ENCODE measurements around the gene BPGM.
"Not testable (repeated sequence)": the region's sequence is repeated elsewhere in the genome, so short reads cannot be mapped to it uniquely, and the experiment has no call there.

The BPGM gene

DNA sequence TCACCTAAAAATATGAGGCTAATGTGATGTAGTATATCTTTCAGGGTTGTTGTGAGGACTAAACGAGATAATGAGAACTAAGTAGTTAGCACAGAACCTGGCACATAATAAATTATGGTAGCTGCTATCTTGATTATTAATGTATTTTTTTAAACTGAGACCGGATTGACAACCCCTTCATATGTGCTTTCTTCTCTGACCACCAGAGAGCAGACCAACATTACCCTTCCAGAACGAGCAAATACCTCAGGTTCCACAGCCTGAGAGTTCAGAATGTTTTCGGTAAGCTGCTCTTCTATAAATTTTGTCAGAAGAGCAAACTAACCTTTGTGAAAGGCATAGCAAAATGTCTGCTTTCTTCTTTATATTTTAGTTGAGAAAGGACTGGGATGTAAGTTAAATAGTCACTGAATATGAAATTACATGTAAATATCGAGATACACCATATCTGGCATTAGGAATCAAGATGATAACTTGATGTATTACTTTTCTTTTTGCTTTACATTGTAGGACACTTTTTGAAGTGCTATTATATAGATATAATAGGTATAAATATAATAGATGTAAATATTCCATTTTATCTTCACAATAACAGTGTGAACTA lies 13.6 kb upstream of the BPGM start:
- DNase-seq: peak in 1 of 2 donors; percentile 23

DNA sequence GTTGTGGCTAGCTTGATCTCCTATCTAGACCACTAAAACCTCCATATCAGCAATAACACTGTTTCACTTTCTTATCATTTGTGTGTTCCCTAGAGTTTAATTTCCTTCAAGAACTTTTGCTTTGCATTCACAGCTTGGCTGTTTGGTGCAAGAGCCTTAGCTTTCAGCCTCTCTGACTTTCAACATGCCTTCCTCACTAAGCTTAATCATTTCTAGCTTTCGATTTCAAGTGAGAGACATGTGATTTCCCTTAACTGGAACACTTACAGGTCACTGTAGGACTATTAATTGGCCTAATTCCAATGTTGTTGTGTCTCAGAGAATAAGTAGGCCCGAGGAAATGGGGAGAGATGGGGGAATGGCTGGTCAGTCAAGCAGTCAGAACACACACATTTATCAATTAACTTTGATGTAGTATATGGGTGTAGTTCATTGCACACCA lies 10.6 kb upstream of the BPGM start:
- DNase-seq: peak; percentile 20 to 30

DNA sequence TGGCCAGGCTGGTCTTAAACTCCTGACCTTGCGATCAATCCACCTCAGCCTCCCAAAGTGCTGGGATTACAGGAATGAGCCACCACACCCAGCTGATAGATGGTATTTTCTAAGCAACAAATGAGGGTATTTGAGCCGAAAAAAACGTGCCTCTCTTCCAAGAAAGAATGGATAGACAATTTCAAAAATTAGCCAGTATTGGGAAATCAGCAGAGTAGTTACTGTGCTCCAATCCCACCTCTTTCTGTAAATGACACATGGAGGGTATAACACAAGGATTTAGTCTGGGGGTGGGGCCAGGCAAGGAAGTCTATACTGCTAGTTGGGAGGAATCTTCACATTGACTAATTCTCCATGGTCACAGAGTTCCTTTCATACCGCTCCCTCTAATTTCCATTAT lies 9.2 kb upstream of the BPGM start:
- DNase-seq: no peak

DNA sequence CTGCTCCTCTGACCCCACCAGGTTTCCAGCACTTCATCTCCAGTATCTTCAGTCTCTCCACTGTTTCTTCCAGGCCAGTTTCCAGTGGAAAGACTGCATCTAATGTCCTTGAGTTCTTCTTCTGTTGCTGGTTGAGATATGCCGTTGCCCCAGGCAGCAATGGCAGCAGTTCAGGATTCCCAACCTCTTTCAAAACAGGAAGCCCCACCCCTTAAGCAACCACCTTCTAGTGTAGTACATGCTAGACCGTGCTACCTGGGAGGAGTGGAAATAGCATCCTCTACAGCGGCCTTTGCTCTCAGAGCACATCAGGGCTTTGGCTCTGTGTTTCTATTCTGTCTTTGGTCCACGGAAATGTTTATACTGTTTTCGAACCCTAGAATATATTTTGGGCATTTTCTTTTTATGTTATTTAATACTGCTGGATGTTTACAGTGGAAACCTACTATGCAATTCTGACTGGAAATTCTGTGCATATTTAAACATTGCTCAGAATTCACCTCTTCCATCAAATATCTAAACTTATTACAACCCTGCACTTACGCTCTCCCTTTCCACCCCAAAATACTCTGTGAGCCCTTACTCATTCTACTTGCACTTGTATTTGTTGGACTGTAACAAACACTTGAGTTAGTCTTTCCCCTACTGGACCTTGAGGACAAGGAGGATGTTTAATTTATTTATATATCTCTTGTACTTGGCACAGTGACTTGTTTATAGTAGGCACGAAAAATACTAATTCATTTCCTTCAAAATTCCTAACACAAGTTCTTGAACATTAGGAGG lies 8.5 kb upstream of the BPGM start:
- DNase-seq: no peak

DNA sequence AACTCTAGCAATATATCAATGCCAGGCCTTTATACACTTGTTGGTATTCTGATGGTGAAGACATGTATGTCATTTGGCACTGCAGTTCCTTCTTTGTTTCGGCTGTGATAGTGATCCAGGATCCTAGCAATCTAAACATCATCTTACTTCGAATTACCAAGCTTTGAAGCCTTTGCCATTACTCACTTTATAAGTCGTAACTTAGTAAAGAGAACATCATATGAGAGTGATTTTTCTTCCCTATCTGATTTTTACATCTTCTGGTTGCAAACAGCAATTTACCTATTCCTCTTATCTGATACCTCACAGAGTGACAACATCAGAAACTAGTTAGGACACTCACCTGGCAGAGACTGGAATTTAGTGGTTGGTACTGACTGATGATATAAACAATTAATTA lies 7.6 kb upstream of the BPGM start:
- no peak for DNase-seq

DNA sequence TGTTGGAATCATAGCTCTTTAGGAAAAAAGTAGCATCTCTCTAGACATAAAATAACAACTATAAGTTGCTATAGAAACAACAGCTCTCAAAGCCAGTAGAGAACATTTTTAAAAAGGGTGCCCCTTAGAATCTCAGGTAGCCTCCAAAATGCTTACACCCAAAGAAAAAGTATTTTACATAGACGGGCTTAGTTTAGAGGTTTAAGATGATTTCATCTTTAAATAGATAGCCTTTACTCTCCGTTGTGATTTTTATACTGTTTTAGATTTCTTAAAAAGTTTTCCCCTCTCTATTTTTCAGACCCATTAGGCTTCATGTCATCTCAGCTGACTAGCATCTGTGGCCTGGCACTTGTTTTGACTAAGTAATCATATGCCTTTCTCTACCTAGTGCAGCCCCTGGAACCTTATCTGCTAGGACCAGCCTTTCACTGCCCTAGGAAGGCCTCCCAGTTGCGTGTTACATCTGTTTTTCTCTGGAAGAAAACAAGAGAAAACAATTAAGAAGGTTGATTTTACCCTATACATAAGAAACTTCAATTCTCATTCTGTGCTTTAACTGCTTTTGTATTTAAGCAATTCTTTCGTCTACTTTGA lies 6.9 kb upstream of the BPGM start:
- DNase-seq: no peak

DNA sequence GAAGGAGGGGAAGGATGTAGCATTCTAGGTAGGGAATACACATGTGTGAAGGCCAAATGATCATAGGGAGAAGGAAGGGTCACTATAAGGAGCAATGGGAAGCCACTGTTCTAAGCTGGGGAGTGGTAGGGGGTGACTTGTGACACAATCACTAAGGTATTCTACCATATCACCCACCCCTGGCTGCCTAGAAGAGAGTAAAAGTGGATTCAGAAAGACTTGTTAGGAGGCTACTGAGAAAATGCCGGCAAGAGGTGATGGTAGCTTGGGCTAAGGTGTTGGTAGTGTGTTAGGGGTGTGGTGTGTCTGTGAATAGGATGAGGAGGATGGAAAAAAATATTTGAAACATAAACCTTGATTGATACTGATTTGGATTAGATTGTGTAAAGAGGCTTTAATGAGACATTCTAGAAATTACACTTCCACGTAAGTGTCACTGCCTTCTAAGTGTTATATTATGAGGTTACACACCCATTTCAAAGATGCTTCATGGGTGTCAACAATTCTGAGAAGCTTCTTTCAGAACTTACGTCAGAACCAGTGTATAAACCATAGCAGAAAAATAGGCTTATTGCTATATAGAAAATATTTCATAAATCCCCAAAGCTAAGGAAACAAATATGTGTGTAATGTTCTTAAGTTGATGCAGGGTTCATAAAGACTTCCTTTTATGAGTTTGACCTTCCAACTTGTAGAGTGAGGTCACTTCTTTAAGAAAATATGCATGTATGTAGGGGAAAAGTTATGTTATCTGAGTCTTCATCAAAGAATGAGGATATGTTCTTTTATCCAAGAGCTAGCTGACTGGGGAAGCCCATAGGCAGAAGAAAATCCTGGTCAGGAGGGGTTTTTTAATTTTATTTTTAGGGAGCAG lies 5.6 kb upstream of the BPGM start:
- no peak for DNase-seq

DNA sequence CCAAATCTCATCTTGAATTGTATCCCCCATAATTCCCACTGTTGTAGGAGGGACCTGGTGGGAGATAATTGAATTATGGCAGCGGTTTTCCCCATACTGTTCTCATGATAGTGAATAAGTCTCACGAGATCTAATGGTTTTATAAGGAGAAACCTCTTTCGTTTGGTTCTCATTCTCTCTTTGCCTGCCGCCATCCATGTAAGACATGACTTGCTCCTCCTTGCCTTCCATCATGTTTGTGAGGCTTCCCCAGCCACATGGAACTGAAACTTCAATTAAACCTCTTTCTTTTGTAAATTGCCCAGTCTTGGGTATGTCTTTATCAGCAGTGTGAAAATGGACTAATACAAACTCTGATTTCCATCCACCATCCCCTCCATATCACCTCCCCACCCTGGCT lies 4.7 kb upstream of the BPGM start:
- DNase-seq: not testable (repeated sequence)

DNA sequence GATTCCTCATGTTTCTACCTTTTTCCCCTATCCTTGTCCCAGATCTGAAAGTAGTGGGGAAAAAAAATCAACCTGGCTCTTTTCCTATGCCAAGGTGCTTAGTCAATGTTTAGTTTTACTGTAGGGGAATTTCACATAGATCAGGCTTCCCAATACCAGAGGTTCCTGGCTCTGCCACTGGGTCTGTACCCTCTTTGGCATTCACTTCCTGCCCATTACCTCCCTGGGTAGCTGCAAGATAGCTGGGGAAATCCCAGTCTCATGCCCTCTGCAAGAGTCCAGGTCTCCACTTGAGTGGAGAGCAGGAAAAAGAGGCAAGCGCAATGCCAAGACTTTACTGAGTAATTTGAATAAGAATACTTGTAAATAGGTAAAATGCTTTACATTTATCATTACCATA lies 3.5 kb upstream of the BPGM start:
- no peak for DNase-seq

DNA sequence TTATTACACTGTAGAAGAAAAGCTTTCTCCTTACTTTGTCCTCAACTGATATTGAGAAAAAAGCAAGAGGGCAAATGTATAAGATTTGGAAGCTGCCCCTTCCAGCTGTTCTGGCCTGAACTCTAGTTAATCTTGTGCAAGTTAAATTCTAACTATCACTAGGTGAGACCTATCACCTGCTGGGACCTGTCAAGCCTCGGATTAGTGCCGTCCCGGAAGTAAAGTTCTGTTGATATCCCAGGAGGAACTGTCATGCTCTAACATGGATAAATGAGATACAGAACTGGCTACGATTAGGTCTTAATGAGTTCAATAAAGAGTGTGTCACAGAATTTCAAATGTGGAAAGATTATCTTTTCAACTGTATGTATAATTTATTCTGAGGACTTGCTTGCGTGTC lies 1.2 kb upstream of the BPGM start:
- no peak for DNase-seq

DNA sequence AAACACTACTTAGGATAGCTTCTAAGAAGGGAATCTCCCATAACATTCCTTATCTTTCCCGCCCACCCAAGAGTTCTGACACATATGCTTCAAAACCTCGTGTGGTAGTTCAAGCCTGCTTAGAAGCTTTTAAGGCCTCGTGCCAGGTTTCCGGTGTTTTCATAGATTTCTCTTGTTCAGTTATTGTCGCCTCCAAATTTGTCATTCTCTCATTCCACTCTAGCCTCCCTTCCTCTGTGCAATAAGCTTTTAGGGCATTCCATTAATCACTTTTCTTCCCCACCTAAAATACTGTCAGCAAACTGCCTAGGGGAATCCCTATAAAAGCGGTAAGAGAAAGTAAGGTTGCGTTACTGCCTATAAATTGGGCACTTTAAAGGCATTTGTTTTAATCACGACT lies 718 bp upstream of the BPGM start:
- peak; percentile 21 to 52 for DNase-seq

DNA sequence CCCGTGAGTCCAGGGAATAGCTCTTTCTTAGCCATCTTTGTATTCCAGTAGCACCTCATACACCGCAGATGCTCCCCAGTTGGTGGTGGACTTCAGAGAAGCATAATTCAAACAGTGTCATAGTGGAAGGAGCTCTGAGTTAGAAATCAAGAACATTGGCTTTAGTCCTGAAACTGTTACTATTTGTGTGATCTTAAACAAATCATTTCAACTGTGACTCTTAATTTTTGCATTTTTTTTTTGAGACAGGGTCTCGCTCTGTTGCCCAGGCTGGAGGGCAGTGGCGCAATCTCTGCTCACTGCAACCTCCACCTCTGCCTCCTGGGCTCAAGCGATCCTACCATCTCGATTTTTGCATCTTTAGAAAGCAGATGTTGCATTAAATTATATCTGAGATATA lies 1.8 kb downstream of the BPGM start:
- no peak for DNase-seq

DNA sequence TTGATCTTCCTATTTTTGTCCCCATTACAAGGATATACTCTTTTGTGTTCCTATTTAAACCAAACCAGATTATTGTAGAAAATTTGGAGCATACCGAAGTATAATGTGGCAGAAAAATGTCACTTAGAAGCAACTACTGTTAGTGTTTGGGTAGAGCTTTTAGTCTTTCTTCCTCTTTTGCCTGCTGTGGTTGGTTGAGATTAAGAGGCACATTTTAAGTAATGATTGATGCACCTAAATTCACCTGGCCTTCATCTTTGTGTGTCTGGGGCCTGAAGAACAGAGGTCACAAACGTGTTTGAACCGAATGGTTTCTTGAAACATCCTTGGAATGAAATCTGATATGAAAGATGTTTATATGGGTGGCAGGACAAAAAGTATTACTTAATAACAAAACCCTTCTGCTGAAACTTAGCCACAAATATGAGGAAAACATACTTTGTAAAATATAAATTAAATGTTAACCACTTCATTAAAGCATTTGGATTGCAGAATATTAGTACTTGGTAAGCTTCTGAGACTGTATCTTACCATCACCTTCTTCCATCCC lies 2.6 kb downstream of the BPGM start:
- no peak for DNase-seq

DNA sequence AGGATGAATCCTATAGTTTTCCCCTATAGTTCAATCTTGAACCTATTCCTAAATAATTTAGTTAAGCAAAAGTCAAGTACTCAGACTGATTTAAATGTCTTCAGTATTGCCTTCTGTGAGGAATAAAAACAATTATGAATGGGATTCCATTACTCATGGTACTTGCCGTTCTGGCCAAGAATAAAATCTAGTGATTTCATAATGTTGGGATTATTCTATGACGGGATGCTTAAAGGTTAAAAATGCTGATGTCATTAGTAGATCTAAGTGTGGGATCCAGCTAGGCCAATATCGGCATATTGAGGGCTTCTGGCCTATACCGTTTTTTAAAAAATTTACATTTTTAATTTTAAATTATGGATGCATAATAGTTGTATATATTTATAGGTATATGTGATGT lies 5.3 kb downstream of the BPGM start:
- no peak for DNase-seq

DNA sequence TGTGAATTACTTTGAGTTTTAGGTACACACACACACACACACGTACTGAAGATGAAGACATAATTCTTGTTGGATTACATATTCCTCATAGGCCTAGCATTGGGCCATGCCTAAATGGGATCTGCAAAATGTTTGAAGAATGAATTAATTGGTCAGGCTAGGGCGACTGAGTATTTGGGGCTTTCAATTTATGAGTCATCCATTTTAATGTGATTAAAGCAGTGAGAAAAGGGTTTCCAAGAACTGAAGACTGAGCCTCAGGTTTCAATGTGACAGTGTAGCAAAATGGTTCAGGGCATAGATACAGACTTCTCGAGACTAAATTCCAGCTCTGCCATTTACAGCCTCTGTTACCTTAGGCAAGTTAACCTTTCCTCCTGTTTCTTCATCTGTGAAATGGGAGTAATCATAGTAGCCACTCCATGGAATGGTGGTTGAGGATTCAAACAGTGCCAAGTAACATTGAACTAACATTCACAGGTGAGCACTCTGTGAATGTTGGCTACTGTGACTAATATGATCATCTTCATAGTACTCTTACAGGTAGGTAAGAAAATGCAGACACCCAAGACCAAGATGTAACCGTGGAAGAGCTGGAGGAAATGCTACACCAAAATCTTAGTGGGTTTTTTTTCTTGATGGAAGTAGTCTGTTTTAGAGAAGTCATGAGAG lies 7.6 kb downstream of the BPGM start:
- DNase-seq: no peak

DNA sequence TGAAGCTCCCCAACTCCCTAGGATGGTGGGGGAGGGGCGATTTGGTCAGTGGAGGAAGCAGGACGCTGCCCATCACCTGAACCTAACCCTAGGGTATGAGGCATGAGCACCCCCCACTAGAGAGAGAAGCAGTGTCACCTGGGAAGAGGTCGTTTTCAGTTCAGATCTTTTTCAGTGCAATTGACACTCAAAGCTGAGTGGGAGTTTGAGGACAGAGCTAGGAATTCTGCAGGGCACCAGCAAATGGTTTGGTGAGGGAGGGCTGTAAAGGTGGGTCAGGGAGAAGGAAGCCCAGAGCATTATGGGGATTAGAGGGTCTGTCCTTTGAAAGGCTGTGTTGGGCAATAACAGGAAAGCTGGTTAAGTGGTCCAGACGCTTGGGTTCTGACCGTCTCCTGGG lies 10.9 kb downstream of the BPGM start:
- no peak for DNase-seq

DNA sequence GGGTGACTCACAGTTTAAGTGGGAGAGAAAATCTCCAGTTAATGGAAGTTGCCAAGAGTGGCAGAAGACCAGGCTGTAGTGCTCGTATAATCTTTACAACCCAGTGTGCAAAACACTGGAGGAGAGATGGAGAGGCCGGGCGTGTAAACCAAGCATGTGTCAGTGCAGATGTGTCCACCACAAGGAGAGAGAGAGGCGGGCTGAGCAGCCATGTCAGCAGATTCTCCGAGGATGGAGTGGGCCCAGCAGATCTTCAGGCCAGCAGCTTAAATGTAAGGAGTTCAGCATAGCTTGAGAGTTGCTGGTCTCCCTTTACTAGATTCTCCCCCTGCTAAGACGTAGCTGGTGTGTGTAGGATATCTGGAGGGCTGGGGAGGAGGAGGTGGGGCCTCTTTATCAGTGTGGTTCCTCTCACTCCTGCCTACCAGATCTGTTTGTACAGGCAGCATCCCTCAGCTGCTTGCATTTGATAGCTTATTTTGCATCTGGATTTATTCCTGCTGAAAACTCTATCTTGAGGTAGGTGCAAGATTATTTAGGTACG lies 13.7 kb downstream of the BPGM start:
- DNase-seq: no peak

DNA sequence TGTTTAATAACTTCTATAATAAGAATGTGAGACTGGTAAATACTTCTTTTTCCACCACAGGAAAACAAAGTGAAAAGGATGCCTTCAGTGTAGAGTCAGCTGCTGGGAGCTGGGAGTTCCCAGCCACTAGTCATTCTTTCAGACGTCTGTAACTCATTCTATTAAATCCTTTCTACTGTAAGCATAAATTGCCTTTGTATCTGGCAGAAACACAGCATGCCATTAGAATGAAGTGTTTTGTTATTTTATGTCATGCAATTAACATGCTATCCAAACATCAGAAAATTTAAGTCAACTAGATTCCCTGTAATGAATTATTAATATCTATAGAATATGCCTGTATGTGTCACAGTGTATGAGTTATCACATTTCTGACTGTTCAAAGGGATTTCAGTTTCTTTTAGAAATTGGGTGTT lies 14.3 kb downstream of the BPGM start:
- no peak for DNase-seq

DNA sequence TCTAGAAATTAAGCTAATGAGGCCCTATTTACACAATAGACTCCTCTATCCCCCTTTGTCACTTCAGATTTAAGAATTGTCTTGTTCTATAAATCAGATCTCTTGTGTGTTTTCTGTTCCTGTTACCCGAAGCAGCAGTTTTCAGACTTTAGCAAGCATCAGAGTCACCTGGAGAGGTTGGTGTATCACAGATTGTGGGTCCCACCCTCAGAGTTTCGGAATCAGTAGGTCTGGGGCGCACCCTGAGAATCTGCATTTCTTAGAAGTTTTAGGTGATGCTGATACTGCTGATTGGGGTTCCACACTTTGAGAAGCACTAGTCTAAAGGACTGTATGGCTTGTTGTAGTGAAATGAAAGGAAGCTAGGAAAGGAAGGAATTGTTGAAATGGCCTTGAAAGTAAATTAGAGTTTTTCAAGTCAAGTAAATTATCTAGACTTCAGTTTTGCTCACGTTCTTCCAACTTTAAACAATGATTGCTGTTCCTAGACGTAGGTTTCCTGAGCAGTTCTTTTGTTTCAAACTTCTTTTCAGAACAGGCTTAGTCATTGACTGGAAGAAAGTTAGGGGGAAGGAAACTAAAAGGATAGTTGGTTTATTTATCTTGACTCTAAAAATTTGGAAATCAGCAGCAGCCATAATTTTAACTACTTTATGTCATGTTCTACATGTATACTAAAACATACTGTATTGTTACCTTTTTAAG lies 15.7 kb downstream of the BPGM start:
- DNase-seq: no peak

DNA sequence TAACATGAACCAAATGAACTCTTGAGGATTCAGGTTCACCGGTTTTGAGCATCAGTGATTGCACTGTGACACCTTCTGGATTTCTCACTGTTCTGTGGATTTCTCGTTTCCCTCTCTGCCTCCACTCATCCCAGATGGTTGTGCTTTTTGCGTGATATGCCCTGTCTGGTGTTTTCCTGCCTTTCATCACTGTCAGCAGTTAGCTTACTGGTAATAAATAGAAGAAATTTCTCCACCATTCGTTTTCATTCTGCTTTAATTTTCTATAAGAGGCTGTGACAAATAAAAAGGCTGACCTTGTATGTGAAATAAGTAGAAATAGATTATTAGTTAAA lies 16.2 kb downstream of the BPGM start:
- no peak for DNase-seq

DNA sequence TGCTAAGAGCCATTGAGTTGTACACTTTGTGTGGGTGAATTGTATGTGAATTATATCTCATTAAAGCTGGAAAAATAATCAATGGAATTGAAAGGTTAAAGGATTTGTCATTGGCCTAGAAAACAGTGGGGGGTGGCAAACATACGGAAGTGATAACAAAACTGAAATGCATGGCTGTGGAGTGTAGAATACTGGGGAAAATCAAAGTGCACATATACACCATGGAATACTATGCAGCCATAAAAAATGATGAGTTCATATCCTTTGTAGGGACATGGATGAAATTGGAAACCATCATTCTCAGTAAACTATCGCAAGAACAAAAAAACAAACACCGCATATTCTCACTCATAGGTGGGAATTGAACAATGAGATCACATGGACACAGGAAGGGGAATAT lies 18.4 kb downstream of the BPGM start:
- DNase-seq: not testable (repeated sequence)

DNA sequence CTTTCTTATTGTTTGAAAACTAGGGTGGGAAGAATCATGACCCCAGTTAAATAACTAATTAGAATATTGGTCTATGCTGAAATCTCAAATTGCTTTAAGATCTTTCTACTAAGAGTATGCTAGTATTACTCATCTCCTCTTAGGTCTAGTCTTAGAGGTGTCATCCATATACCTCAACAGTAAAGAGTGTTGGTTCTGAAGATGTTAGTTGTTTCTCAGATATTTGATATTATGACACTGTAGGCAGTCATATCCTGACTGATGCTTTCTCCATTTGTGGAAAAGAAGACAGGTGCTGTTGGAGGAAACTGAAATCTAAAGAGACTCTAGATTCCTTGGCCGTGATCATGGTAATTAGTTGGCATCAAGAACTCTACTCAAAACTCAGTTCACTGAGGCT lies 21.2 kb downstream of the BPGM start:
- no peak for DNase-seq
